Body of pancreas (tissue), 4 donors: Measurements from ENCODE around the gene ATG16L1.

ENCODE experiments used
- CTCF ChIP-seq, 7 experiments: fragments of 450-650 bp in 4 of 7; fragments of 200-600 bp in 3 of 7; sonication (generic) in 3 of 7; IDR thresholded peaks; one replicate each; pipeline ENCODE4 v1.5.1; 2016 to 2019; ENCODE audit warnings: antibody characterized with exemption in 7 of 7
- POLR2A ChIP-seq, 3 donors: fragments of 450-650 bp; IDR thresholded peaks; one replicate each; pipeline ENCODE4 v1.6.1; 2016; ENCODE audit warnings: antibody characterized with exemption in 3 of 3, mild to moderate bottlenecking in 2 of 3

GRCh38 chr2:233211548-233211895 lies 40.0 kb upstream of the ATG16L1 start:
- TF ChIP-seq CTCF (IDR thresholded peaks at IDR 0.05): no peak
- TF ChIP-seq POLR2A (IDR thresholded peaks at IDR 0.05): no peak
